Measurements from ENCODE around the gene ANKRD33B.

DNA sequence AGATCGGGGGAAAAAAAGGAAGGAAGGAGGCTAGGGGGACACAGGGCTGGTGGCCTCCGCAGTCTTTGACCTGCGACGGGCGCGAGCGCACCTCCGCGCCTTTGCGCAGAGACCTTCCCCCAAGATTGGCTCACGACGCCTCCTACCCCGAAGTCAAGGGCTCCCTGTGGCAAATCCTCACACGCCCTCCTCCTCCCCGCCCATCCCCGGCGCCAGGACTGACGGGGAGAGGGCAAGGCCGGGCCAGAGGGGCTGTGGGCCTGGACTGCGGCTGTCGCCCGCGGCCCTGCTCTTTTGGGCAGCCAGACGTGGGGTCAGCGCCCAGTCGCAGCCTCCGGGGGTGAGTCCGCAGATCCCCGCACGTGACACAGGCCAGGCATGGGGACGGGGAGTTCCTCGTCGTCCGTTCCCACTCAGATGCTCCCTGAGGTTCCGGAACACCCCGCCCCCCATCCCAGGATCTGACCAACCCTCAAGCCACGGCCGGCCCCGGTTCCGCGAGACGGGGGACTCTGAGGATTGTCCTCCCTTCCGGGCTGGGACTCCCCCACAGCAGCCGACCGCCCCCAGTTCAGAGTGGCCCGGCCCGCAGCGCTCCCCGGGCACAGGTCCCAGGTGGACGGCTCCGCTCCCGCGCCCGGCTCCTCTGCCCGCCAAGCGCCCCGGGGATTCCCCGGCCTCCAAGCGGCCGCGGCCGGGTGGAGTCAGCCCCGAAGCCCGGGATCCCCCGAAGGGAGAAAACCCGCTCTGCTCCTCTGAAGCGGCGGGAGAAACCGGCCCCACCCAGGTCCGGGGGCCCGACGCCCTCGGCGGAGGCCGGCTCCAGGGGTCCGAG lies 543 bp upstream of the ANKRD33B start:
- TF ChIP-seq EZH2 (IDR thresholded peaks at IDR 0.05; ENCODE audit: insufficient read depth, poor library complexity, severe bottlenecking) (no peak), EZH2phosphoT487 (IDR thresholded peaks at IDR 0.05; ENCODE audit: insufficient read depth, low read depth) (no peak)
